Measurements from ENCODE around the gene SYNM.

Gene SYNM

DNA sequence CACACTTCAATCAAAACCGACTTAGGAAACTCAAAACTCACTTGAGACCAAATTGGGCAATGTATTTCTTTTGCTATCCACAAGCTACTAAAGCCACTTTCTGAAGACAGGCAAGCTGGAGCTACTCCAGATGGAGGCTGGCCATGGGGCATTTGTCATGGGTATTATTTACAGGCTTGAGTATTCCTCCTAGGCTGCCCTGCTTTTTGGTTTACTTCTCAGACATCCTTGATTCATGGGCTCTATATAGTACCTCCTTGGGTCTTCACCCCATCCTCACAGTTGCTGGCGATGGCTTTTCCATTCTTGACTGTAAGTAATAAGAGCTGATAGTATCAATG, 18.6 kb upstream of the SYNM start:
- Histone ChIP-seq H3K27me3 (ENCODE audit: control insufficient read depth in 3 of 3, insufficient read depth in 3 of 3, low read depth in 1 of 3, low read length in 3 of 3) (peaks cover 0 to 1% (median 0%) of the 10 kb centered on the region in 3 experiments), H3K79me1 (ENCODE audit: low read depth, low read length) (no peaks in the 10 kb centered on the region), H2BK120ac (ENCODE audit: low read depth, low read length) (no peak overlapping the region), H2BK5ac (ENCODE audit: low read length) (no peak overlapping the region), H2BK12ac (ENCODE audit: low read length) (no peak overlapping the region), H3K4me2 (ENCODE audit: insufficient read depth, low read length, poor library complexity, severe bottlenecking) (no peak overlapping the region), H3K14ac (ENCODE audit: low read length) (no peak overlapping the region), H3K4me1 (ENCODE audit: control insufficient read depth in 2 of 2, insufficient read depth in 1 of 2, low read depth in 1 of 2, low read length in 2 of 2) (no peaks in the 10 kb centered on the region), H2AK5ac (ENCODE audit: low read depth, low read length) (no peak overlapping the region), H3K4ac (ENCODE audit: low read length) (no peak overlapping the region), H4K91ac (ENCODE audit: low read depth, low read length, poor library complexity) (no peak overlapping the region), H2AFZ (ENCODE audit: low read length) (no peak overlapping the region), H3K4me3 (ENCODE audit: low read length in 2 of 2) (no peak overlapping the region), H3K23ac (ENCODE audit: low read depth, low read length, poor library complexity) (no peak overlapping the region), H3K9ac (ENCODE audit: low read depth, low read length, poor library complexity) (no peak overlapping the region), H2BK15ac (ENCODE audit: low read length) (no peak overlapping the region), H3K27ac (replicated peaks; ENCODE audit: low read length) (no peak overlapping the region), H3K9me3 (replicated peaks in 1 of 2; ENCODE audit: control insufficient read depth in 2 of 2, insufficient read depth in 1 of 2, low read depth in 1 of 2, low read length in 2 of 2) (peaks cover 1 to 4% of the 10 kb centered on the region in 2 donors), H3K36me3 (replicated peaks in 1 of 2; ENCODE audit: control insufficient read depth in 2 of 2, insufficient read depth in 2 of 2, low read length in 2 of 2) (no peaks in the 10 kb centered on the region), H3K18ac (ENCODE audit: low read length) (no peak overlapping the region), H4K8ac (ENCODE audit: low read depth, low read length) (no peak overlapping the region)
- no peak for DNase-seq (ENCODE audit: low spot score)
- no CpG with 5 or more reads among the region's 2 CpGs for WGBS, 2 donors (ENCODE audit: extremely low coverage in 2 of 2, insufficient read length in 2 of 2, insufficient replicate concordance in 1 of 2)

DNA sequence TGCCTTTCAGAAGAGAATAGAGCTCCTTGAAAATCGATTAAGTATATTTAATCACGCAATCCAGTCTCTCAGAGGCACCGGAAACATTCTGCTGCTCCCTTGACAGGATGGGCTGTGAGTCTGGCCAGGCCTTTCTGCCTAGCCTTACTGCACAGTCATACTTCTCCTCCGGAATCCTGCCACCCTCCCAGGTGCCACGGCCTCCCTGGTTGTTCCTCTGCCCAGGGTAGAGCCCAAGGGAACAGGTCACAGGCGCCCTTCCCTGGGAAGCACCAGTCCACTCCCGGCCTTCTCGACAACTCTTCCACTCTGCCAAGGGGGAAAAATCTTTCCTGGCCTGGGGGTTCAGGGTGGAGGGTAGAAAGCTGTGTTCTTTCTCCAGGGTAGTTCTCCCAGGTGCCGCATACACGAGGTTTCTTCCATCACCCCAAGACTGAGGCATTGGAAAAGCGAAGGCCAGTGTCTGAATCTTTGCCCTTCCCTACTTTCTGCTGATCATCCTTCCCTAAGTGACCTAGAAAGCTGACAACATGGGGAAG, 17.4 kb upstream of the SYNM start:
- Histone ChIP-seq H3K36me3 (replicated peaks in 1 of 2; ENCODE audit: control insufficient read depth in 2 of 2, insufficient read depth in 2 of 2, low read length in 2 of 2) (no peaks in the 10 kb centered on the region), H4K91ac (ENCODE audit: low read depth, low read length, poor library complexity) (no peak overlapping the region), H3K27me3 (ENCODE audit: control insufficient read depth in 3 of 3, insufficient read depth in 3 of 3, low read depth in 1 of 3, low read length in 3 of 3) (peaks cover 0 to 1% (median 0%) of the 10 kb centered on the region in 3 experiments), H2BK5ac (ENCODE audit: low read length) (no peak overlapping the region), H3K4me1 (ENCODE audit: control insufficient read depth in 2 of 2, insufficient read depth in 1 of 2, low read depth in 1 of 2, low read length in 2 of 2) (no peaks in the 10 kb centered on the region), H2BK15ac (ENCODE audit: low read length) (no peak overlapping the region), H4K8ac (ENCODE audit: low read depth, low read length) (no peak overlapping the region), H2BK12ac (ENCODE audit: low read length) (no peak overlapping the region), H2AK5ac (ENCODE audit: low read depth, low read length) (no peak overlapping the region), H3K14ac (ENCODE audit: low read length) (no peak overlapping the region), H2AFZ (ENCODE audit: low read length) (no peak overlapping the region), H3K9ac (ENCODE audit: low read depth, low read length, poor library complexity) (peak overlapping the region; percentile 24), H3K4ac (ENCODE audit: low read length) (no peak overlapping the region), H3K9me3 (replicated peaks in 1 of 2; ENCODE audit: control insufficient read depth in 2 of 2, insufficient read depth in 1 of 2, low read depth in 1 of 2, low read length in 2 of 2) (peaks cover 1 to 4% of the 10 kb centered on the region in 2 donors), H3K79me1 (ENCODE audit: low read depth, low read length) (no peaks in the 10 kb centered on the region), H3K18ac (ENCODE audit: low read length) (no peak overlapping the region), H3K4me2 (ENCODE audit: insufficient read depth, low read length, poor library complexity, severe bottlenecking) (no peak overlapping the region), H3K4me3 (ENCODE audit: low read length in 2 of 2) (peak overlapping the region in 1 of 2 donors; percentile 16), H3K27ac (replicated peaks; ENCODE audit: low read length) (no peak overlapping the region), H2BK120ac (ENCODE audit: low read depth, low read length) (no peak overlapping the region), H3K23ac (ENCODE audit: low read depth, low read length, poor library complexity) (no peak overlapping the region)
- DNase-seq (ENCODE audit: low spot score), result no peak
- no CpG with 5 or more reads among the region's 11 CpGs for WGBS, 2 donors (ENCODE audit: extremely low coverage in 2 of 2, insufficient read length in 2 of 2, insufficient replicate concordance in 1 of 2)

DNA sequence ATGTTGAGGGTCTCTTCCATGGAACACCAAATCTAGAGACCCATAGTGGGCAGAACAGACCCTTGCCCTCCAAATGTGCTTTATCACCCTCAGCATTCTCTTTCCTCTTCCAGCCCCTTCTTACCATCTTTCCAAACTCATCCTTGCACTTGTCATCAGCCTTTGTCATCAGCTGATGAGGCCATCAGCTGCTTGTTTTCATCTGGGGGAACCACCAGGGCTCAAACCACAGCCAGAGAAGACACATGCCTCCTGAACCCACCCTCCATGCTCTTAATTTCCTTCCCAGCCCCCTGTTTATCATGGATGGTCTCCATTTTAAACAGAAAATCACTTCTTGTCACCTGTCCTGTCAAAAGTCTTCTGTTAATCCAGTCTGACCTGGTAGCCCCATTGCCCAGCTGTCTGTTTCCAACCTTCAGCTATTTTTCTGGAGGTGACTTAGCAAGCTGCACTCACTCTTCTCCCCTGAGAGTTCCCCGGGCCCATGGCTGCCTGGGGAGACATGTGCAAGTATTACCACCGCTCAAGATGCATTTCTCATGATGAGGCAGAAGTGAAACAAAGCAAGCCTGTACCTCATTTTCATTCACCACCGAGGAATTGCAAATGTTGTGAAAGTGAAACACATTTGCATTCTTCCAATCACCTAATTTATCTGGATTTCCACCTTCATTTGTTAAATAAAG, 14.7 kb upstream of the SYNM start:
- Histone ChIP-seq H3K14ac (ENCODE audit: low read length) (no peak overlapping the region), H4K8ac (ENCODE audit: low read depth, low read length) (no peak overlapping the region), H3K18ac (ENCODE audit: low read length) (no peak overlapping the region), H3K79me1 (ENCODE audit: low read depth, low read length) (no peaks in the 10 kb centered on the region), H4K91ac (ENCODE audit: low read depth, low read length, poor library complexity) (no peak overlapping the region), H2BK15ac (ENCODE audit: low read length) (no peak overlapping the region), H2BK12ac (ENCODE audit: low read length) (no peak overlapping the region), H3K4me1 (ENCODE audit: control insufficient read depth in 2 of 2, insufficient read depth in 1 of 2, low read depth in 1 of 2, low read length in 2 of 2) (no peaks in the 10 kb centered on the region), H2AFZ (ENCODE audit: low read length) (no peak overlapping the region), H3K4me2 (ENCODE audit: insufficient read depth, low read length, poor library complexity, severe bottlenecking) (no peak overlapping the region), H3K27ac (replicated peaks; ENCODE audit: low read length) (no peak overlapping the region), H3K4me3 (ENCODE audit: low read length in 2 of 2) (no peak overlapping the region), H3K9me3 (replicated peaks in 1 of 2; ENCODE audit: control insufficient read depth in 2 of 2, insufficient read depth in 1 of 2, low read depth in 1 of 2, low read length in 2 of 2) (no peaks in the 10 kb centered on the region), H2BK5ac (ENCODE audit: low read length) (no peak overlapping the region), H3K4ac (ENCODE audit: low read length) (no peak overlapping the region), H2BK120ac (ENCODE audit: low read depth, low read length) (no peak overlapping the region), H3K36me3 (replicated peaks in 1 of 2; ENCODE audit: control insufficient read depth in 2 of 2, insufficient read depth in 2 of 2, low read length in 2 of 2) (no peaks in the 10 kb centered on the region), H2AK5ac (ENCODE audit: low read depth, low read length) (no peak overlapping the region), H3K9ac (ENCODE audit: low read depth, low read length, poor library complexity) (no peak overlapping the region), H3K23ac (ENCODE audit: low read depth, low read length, poor library complexity) (no peak overlapping the region), H3K27me3 (ENCODE audit: control insufficient read depth in 3 of 3, insufficient read depth in 3 of 3, low read depth in 1 of 3, low read length in 3 of 3) (no peaks in the 10 kb centered on the region)
- WGBS, 2 donors (ENCODE audit: extremely low coverage in 2 of 2, insufficient read length in 2 of 2, insufficient replicate concordance in 1 of 2), result no CpG with 5 or more reads among the region's 3 CpGs
- no peak for DNase-seq (ENCODE audit: low spot score)

DNA sequence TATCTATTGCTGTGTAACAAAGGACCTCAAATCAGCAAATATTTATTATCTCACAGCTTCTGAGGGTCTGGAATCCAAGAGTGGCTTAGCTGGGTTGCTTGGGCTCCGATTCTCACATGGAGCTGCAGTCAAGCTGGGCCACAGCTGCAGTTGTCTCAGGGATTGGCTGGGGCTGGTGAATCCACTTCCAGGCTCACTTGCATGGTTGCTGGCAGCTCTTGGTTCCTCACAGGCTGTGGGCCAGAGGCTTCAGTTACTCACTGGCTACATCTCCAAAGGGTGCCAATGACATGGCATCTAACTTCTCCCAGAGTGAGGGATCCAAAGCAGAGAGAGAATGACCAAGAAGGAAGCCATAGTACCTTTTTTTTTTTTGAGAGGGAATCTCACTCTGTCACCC, 13.9 kb upstream of the SYNM start:
- Histone ChIP-seq H3K4me2 (ENCODE audit: insufficient read depth, low read length, poor library complexity, severe bottlenecking) (no peak overlapping the region), H4K8ac (ENCODE audit: low read depth, low read length) (no peak overlapping the region), H4K91ac (ENCODE audit: low read depth, low read length, poor library complexity) (no peak overlapping the region)

More for the DNA sequence above, 13.9 kb upstream of the SYNM start:
- no peak overlapping the region for H3K14ac ChIP-seq (ENCODE audit: low read length)
- H3K23ac ChIP-seq (ENCODE audit: low read depth, low read length, poor library complexity), result no peak overlapping the region
- no CpG with 5 or more reads among the region's 1 CpG for WGBS, 2 donors (ENCODE audit: extremely low coverage in 2 of 2, insufficient read length in 2 of 2, insufficient replicate concordance in 1 of 2)
- H3K4me1 ChIP-seq (ENCODE audit: control insufficient read depth in 2 of 2, insufficient read depth in 1 of 2, low read depth in 1 of 2, low read length in 2 of 2), result peaks cover 0 to 5% of the 10 kb centered on the region in 2 donors
- H2BK120ac ChIP-seq (ENCODE audit: low read depth, low read length), result no peak overlapping the region
- H2BK15ac ChIP-seq (ENCODE audit: low read length), result no peak overlapping the region
- H3K4ac ChIP-seq (ENCODE audit: low read length), result no peak overlapping the region
- no peak overlapping the region for H2AK5ac ChIP-seq (ENCODE audit: low read depth, low read length)
- no peak overlapping the region for H2AFZ ChIP-seq (ENCODE audit: low read length)
- no peaks in the 10 kb centered on the region for H3K36me3 ChIP-seq (replicated peaks in 1 of 2; ENCODE audit: control insufficient read depth in 2 of 2, insufficient read depth in 2 of 2, low read length in 2 of 2)
- H3K9me3 ChIP-seq (replicated peaks in 1 of 2; ENCODE audit: control insufficient read depth in 2 of 2, insufficient read depth in 1 of 2, low read depth in 1 of 2, low read length in 2 of 2), result no peaks in the 10 kb centered on the region
- H3K18ac ChIP-seq (ENCODE audit: low read length), result no peak overlapping the region
- DNase-seq (ENCODE audit: low spot score), result no peak
- no peak overlapping the region for H3K27ac ChIP-seq (replicated peaks; ENCODE audit: low read length)
- no peaks in the 10 kb centered on the region for H3K79me1 ChIP-seq (ENCODE audit: low read depth, low read length)
- no peak overlapping the region for H2BK12ac ChIP-seq (ENCODE audit: low read length)
- H3K27me3 ChIP-seq (ENCODE audit: control insufficient read depth in 3 of 3, insufficient read depth in 3 of 3, low read depth in 1 of 3, low read length in 3 of 3), result no peaks in the 10 kb centered on the region
- no peak overlapping the region for H3K9ac ChIP-seq (ENCODE audit: low read depth, low read length, poor library complexity)
- no peak overlapping the region for H3K4me3 ChIP-seq (ENCODE audit: low read length in 2 of 2)
- H2BK5ac ChIP-seq (ENCODE audit: low read length), result no peak overlapping the region
